Daoy (cell line): ENCODE data around the gene CDC7. TPM values are rescaled to one million over a fixed set of nuclear protein-coding genes. Genes with fewer than 3 reads are reported as not detected.
A peak's percentile ranks its signal among the peaks of the same experiment; 100 is the strongest.
"Not testable (repeated sequence)": the region's sequence is repeated elsewhere in the genome, so short reads cannot be mapped to it uniquely, and the experiment has no call there.

ENCODE experiments used
- DNase-seq: peaks from one replicate; pipeline ENCODE4 v3.0.0-alpha.2; 2015; ENCODE audit warnings: low read depth
- total RNA-seq: library from RNA; depleted of rRNA; stranded (reverse); fragments of >200 nt; shearing (Covaris generic); gene quantifications from 2 replicates; pipeline ENCODE4 v1.2.3, GENCODE V29; 2014; rRNA removed

CDC7 gene
- total RNA-seq = 26.2 and 29.0 TPM in 2 replicates

- peak; percentile 98 for DNase-seq
Measured at GRCh38 chr1:91500756-91501522, at the start of gene CDC7. TSS of gene CDC7 (plus strand) at chr1:91500851. CDS start at chr1:91501717, 866 bp downstream.

- DNase-seq = no peak
Measured at GRCh38 chr1:91454136-91454535, 46.5 kb upstream of the CDC7 start.

- DNase-seq = no peak
Measured at GRCh38 chr1:91455334-91455733, 45.3 kb upstream of the CDC7 start.

- no peak for DNase-seq
Measured at GRCh38 chr1:91455896-91456295, 44.8 kb upstream of the CDC7 start.

GRCh38 chr1:91465350-91465749, 35.3 kb upstream of the CDC7 start:
- DNase-seq = not testable (repeated sequence)

GRCh38 chr1:91476533-91477217, 24.0 kb upstream of the CDC7 start:
- DNase-seq = no peak

- no peak for DNase-seq
Measured at GRCh38 chr1:91487469-91487868, 13.2 kb upstream of the CDC7 start.

GRCh38 chr1:91490501-91490900, 10.2 kb upstream of the CDC7 start:
- DNase-seq = no peak

- DNase-seq = no peak
Measured at GRCh38 chr1:91498035-91498434, 2.6 kb upstream of the CDC7 start.

GRCh38 chr1:91498498-91499245, 2.0 kb upstream of the CDC7 start:
- no peak for DNase-seq

GRCh38 chr1:91499346-91499745, 1.3 kb upstream of the CDC7 start:
- DNase-seq = no peak

GRCh38 chr1:91499904-91500755, 521 bp upstream of the CDC7 start:
- no peak for DNase-seq

- DNase-seq = peak; percentile 72
Measured at GRCh38 chr1:91501523-91501851, 836 bp downstream of the CDC7 start.

- DNase-seq = no peak
Measured at GRCh38 chr1:91501971-91502671, 1.5 kb downstream of the CDC7 start.

GRCh38 chr1:91502672-91503184, 2.1 kb downstream of the CDC7 start:
- DNase-seq = peak; percentile 25

GRCh38 chr1:91503332-91503900, 2.8 kb downstream of the CDC7 start:
- DNase-seq = no peak

- no peak for DNase-seq
Measured at GRCh38 chr1:91503975-91504530, 3.4 kb downstream of the CDC7 start.

- DNase-seq = no peak
Measured at GRCh38 chr1:91505086-91505485, 4.4 kb downstream of the CDC7 start.

- DNase-seq = no peak
Measured at GRCh38 chr1:91506071-91506470, 5.4 kb downstream of the CDC7 start.

GRCh38 chr1:91507328-91507727, 6.7 kb downstream of the CDC7 start:
- DNase-seq = no peak
